HepG2 (cell line): ENCODE measurements around the gene WDR59. TPM values are rescaled to one million over a fixed set of nuclear protein-coding genes. Genes with fewer than 3 reads are reported as not detected.

Experiments
- ATF2 ChIP-seq: sonication (generic); formaldehyde crosslinking; IDR thresholded peaks from 2 replicates; pipeline ENCODE4 v1.4.0; 2020; ENCODE audit warnings: missing genetic modification reagents
- CHD2 ChIP-seq: IDR thresholded peaks from 2 replicates; pipeline ENCODE4 v1.6.1; 2011; ENCODE audit warnings: low read depth, low read length, improper control_type of control experiment
- E2F1 ChIP-seq: sonication (generic); formaldehyde crosslinking; IDR thresholded peaks from 2 replicates; pipeline ENCODE4 v1.5.0; 2020; ENCODE audit warnings: missing genetic modification reagents
- FOXK1 ChIP-seq: sonication (generic); formaldehyde crosslinking; IDR thresholded peaks from 2 replicates; pipeline ENCODE4 v1.4.0; 2020; ENCODE audit warnings: low read depth, missing genetic modification reagents, borderline replicate concordance
- HOXA7 ChIP-seq: sonication (generic); formaldehyde crosslinking; IDR thresholded peaks from 2 replicates; pipeline ENCODE4 v1.8.1; 2022; ENCODE audit warnings: mild to moderate bottlenecking, missing genetic modification reagents, moderate library complexity
- MTF1 ChIP-seq: sonication (generic); formaldehyde crosslinking; IDR thresholded peaks from 2 replicates; pipeline ENCODE4 v1.5.0; 2020; ENCODE audit warnings: missing genetic modification reagents
- SETDB1 ChIP-seq: sonication (generic); formaldehyde crosslinking; IDR thresholded peaks from 2 replicates; pipeline ENCODE4 v1.5.1; 2020; ENCODE audit warnings: missing genetic modification reagents, mild to moderate bottlenecking, borderline replicate concordance
- THAP11 ChIP-seq: IDR thresholded peaks from 2 replicates; pipeline ENCODE4 v1.6.1; 2016; ENCODE audit warnings: missing biosample characterization, missing genetic modification reagents
- ZKSCAN5 ChIP-seq: sonication (generic); formaldehyde crosslinking; IDR thresholded peaks from 2 replicates; pipeline ENCODE4 v1.5.1; 2020; ENCODE audit warnings: mild to moderate bottlenecking, missing genetic modification reagents
- ZNF180 ChIP-seq: sonication (generic); formaldehyde crosslinking; IDR thresholded peaks from 2 replicates; pipeline ENCODE4 v1.4.0; 2020; ENCODE audit warnings: low read depth, missing genetic modification reagents, borderline replicate concordance
- ZNF205 ChIP-seq: IDR thresholded peaks from 2 replicates; pipeline ENCODE4 v1.6.1; 2018; ENCODE audit warnings: missing biosample characterization, missing genetic modification reagents
- ZNF256 ChIP-seq: sonication (generic); formaldehyde crosslinking; conservative IDR thresholded peaks from 2 replicates; pipeline ENCODE4 v1.4.0; 2020; ENCODE audit warnings: missing genetic modification reagents
- ZNF30 ChIP-seq: sonication (generic); formaldehyde crosslinking; IDR thresholded peaks from 2 replicates; pipeline ENCODE4 v1.5.0; 2020; ENCODE audit warnings: mild to moderate bottlenecking, missing genetic modification reagents
- ZNF362 ChIP-seq: sonication (generic); formaldehyde crosslinking; IDR thresholded peaks from 2 replicates; pipeline ENCODE4 v1.4.0; 2020; ENCODE audit warnings: missing genetic modification reagents, mild to moderate bottlenecking, borderline replicate concordance
- ZNF367 ChIP-seq: sonication (generic); formaldehyde crosslinking; IDR thresholded peaks from 2 replicates; pipeline ENCODE4 v1.4.0; 2020; ENCODE audit warnings: missing genetic modification reagents, borderline replicate concordance
- ZNF512B ChIP-seq: sonication (generic); formaldehyde crosslinking; IDR thresholded peaks from 2 replicates; pipeline ENCODE4 v1.5.1; 2020; ENCODE audit warnings: missing genetic modification reagents, mild to moderate bottlenecking, borderline replicate concordance
- ZNF567 ChIP-seq: sonication (generic); formaldehyde crosslinking; IDR thresholded peaks from 2 replicates; pipeline ENCODE4 v1.8.1; 2023; ENCODE audit warnings: mild to moderate bottlenecking, missing genetic modification reagents, borderline replicate concordance
- ZNF614 ChIP-seq: IDR thresholded peaks from 2 replicates; pipeline ENCODE4 v1.6.1; 2018; ENCODE audit warnings: missing biosample characterization, missing genetic modification reagents, inconsistent platforms, borderline replicate concordance
- ZNF710 ChIP-seq: sonication (generic); formaldehyde crosslinking; IDR thresholded peaks from 2 replicates; pipeline ENCODE4 v1.5.0; 2020; ENCODE audit warnings: mild to moderate bottlenecking, missing genetic modification reagents, borderline replicate concordance
- ZNF773 ChIP-seq: sonication (generic); formaldehyde crosslinking; IDR thresholded peaks from 2 replicates; pipeline ENCODE4 v1.4.0; 2020; ENCODE audit warnings: missing genetic modification reagents, borderline replicate concordance
- polyA plus RNA-seq, 8 experiments: library from polyadenylated mRNA; depleted of rRNA in 3 of 8; stranded (reverse) in 7 of 8; unstranded in 1 of 8; fragments of >200 nt; fragmentation: Illumina TruSeq in 4 of 8; extraction: Trizol in 4 of 8; gene quantifications; 2 replicates each; pipeline versions ENCODE4 v1.2.1 to v1.2.3, GENCODE V29; 2011 to 2016; ENCODE audit warnings: low read depth in 4 of 8, missing spikeins in 1 of 8, mixed read lengths in 1 of 8; ENCODE audit not compliant: insufficient read depth in 1 of 8
- total RNA-seq, 5 experiments: library from RNA; depleted of rRNA; stranded (reverse); fragments of >200 nt; fragmentation: Illumina TruSeq; extraction: Trizol; gene quantifications; 2 replicates each; pipeline ENCODE4 v1.2.3, GENCODE V29; 2016; ENCODE audit warnings: low read depth in 1 of 5

The WDR59 gene
- total and polyA plus RNA-seq, 2 of the 13 experiments (the other 11 are each of a cell fraction or from before 2014, with no cell fraction given) = 65.2 to 306 TPM

- TF ChIP-seq ZNF710 (CRISPR knock-in tag) = peak; percentile 87
- no peak; the same call in 1 of the 2 replicates for TF ChIP-seq ZNF180 (CRISPR knock-in tag)
- peak; percentile 65; the same call in 1 of the 2 replicates for TF ChIP-seq ZNF205
- TF ChIP-seq MTF1 (CRISPR knock-in tag) = peak; percentile 30; the same call in 1 of the 2 replicates
- no peak for TF ChIP-seq SETDB1 (CRISPR knock-in tag)
- TF ChIP-seq FOXK1 = no peak
- no peak for TF ChIP-seq ZNF30 (CRISPR knock-in tag)
- TF ChIP-seq THAP11 = peak; percentile 85
- peak; percentile 94 for TF ChIP-seq ZNF614 (CRISPR knock-in tag)
- no peak for TF ChIP-seq HOXA7 (CRISPR knock-in tag)
- TF ChIP-seq ZNF512B = no peak
- no peak for TF ChIP-seq CHD2
- TF ChIP-seq ZNF567 (CRISPR knock-in tag) = no peak
- TF ChIP-seq ATF2 (CRISPR knock-in tag) = peak; percentile 89
- TF ChIP-seq ZKSCAN5 (CRISPR knock-in tag) = no peak
- peak; percentile 72; the same call in 1 of the 2 replicates for TF ChIP-seq ZNF362 (CRISPR knock-in tag)
- peak; percentile 95 for TF ChIP-seq ZNF367 (CRISPR knock-in tag)
- TF ChIP-seq ZNF256 (CRISPR knock-in tag) = no peak; the same call in 1 of the 2 replicates
- no peak for TF ChIP-seq ZNF773
- no peak; the same call in 1 of the 2 replicates for TF ChIP-seq E2F1
These were observed 6.9 kb upstream of the WDR59 start (continued) for GRCh38 chr16:74991593-74992403.
